ENCODE measurements around the gene IGF2. TPM values are rescaled to one million over a fixed set of nuclear protein-coding genes. Genes with fewer than 3 reads are reported as not detected.
A peak's percentile ranks its signal among the peaks of the same experiment; 100 is the strongest.

IGF2 gene
- total and polyA plus RNA-seq, 2 of the 8 experiments (the other 6 are each of a cell fraction or from before 2014, with no cell fraction given): 0.74 to 1.5 TPM

GRCh38 chr11:2157294-2158040 lies 18.3 kb upstream of the IGF2 start:
- CTCF ChIA-PET (ENCODE audit: partially characterized antibody): interaction anchor here (0.8 to 20.6 kb wide), 26 partner anchors 4 to 518 kb away, joined by 3 to 551 read pairs (median 10); partner anchors contain the start of genes INS, LSP1, MRPL23 and SYT8
- Histone ChIP-seq H2BK120ac (replicated peaks; ENCODE audit: low read depth, low read length) (no peak overlapping the region), H2BK12ac (ENCODE audit: low read depth, low read length) (no peak overlapping the region), H4K91ac (replicated peaks; ENCODE audit: insufficient read length, low read length) (no peak overlapping the region), H2BK20ac (ENCODE audit: low read length) (no peak overlapping the region), H3K23ac (ENCODE audit: insufficient read length) (no peak overlapping the region), H3K27ac (ENCODE audit: low read depth, low read length) (no peak overlapping the region), H3K4me3 (ENCODE audit: extremely low read depth in 1 of 4, insufficient read depth in 2 of 4, low read depth in 3 of 4, low read length in 4 of 4) (no peak overlapping the region), H3K4me1 (replicated peaks in 1 of 4; ENCODE audit: control insufficient read depth in 3 of 4, insufficient read depth in 4 of 4, low read length in 3 of 4) (peaks cover 0 to 2% (median 0%) of the 10 kb centered on the region in 4 experiments; a peak in 1 of 7 replicates), H2BK5ac (ENCODE audit: low read depth, low read length) (no peak overlapping the region), H3K56ac (replicated peaks; ENCODE audit: insufficient read length, low read depth, low read length) (no peak overlapping the region), H3K4ac (replicated peaks; ENCODE audit: insufficient read length, low read depth, low read length) (no peak overlapping the region), H3K14ac (ENCODE audit: insufficient read length) (no peak overlapping the region), H2AK5ac (ENCODE audit: low read depth, low read length) (no peak overlapping the region), H3K4me2 (ENCODE audit: insufficient read depth in 1 of 2, low read depth in 2 of 2, low read length in 2 of 2) (no peak overlapping the region), H3K79me2 (ENCODE audit: control insufficient read depth in 1 of 2, insufficient read depth in 2 of 2, low read length in 2 of 2) (no peaks in the 10 kb centered on the region), H2AFZ (ENCODE audit: low read length) (no peak overlapping the region), H4K5ac (ENCODE audit: insufficient read length, low read depth, low read length) (no peak overlapping the region), H3K79me1 (ENCODE audit: low read depth, low read length) (no peaks in the 10 kb centered on the region), H4K20me1 (replicated peaks in 1 of 2; ENCODE audit: control insufficient read depth in 1 of 2, insufficient read depth in 2 of 2, low read length in 2 of 2) (peaks cover 0 to 3% of the 10 kb centered on the region in 2 experiments), H4K8ac (ENCODE audit: extremely low read depth, insufficient read depth, low read length) (peak overlapping the region; percentile 57; the same call in 1 of the 2 replicates), H3K23me2 (ENCODE audit: low read depth, low read length) (no peaks in the 10 kb centered on the region), H3K27me3 (replicated peaks in 1 of 4; ENCODE audit: control insufficient read depth in 3 of 4, extremely low read depth in 1 of 4, insufficient read depth in 3 of 4, low read length in 3 of 4) (no peaks in the 10 kb centered on the region), H3K18ac (ENCODE audit: extremely low read depth, low read length) (no peak overlapping the region), H3K36me3 (ENCODE audit: control insufficient read depth in 2 of 4, insufficient read depth in 4 of 4, low read length in 3 of 4) (no peaks in the 10 kb centered on the region), H3K9me3 (ENCODE audit: insufficient read depth in 2 of 2, low read depth in 1 of 2, low read length in 1 of 2) (no peaks in the 10 kb centered on the region), H3K9ac (replicated peaks in 1 of 4; ENCODE audit: extremely low read depth in 1 of 4, low read depth in 3 of 4, low read length in 3 of 4) (no peak overlapping the region), H2BK15ac (ENCODE audit: low read length) (no peak overlapping the region)
- POLR2A ChIA-PET (ENCODE audit: partially characterized antibody): interaction anchor here (1.5 kb wide), 1 partner anchor 193 kb away, joined by 3 read pairs; no protein-coding TSS in a partner anchor
- TF ChIP-seq EZH2 (IDR thresholded peaks at IDR 0.05; ENCODE audit: low read depth, low read length, severe bottlenecking) (no peak), POLR2A (IDR thresholded peaks at IDR 0.05; ENCODE audit: control extremely low read depth in 1 of 2, low read depth in 2 of 2, low read length in 2 of 2) (no peak), CREB1 (IDR thresholded peaks at IDR 0.05) (no peak), SP1 (IDR thresholded peaks at IDR 0.05; ENCODE audit: low read depth, low read length) (no peak), CHD2 (IDR thresholded peaks at IDR 0.05; ENCODE audit: low read length) (no peak), HDAC2 (IDR thresholded peaks at IDR 0.05; ENCODE audit: borderline replicate concordance in 1 of 2, low read depth in 2 of 2, low read length in 2 of 2) (no peak), TBP (IDR thresholded peaks at IDR 0.05; ENCODE audit: low read depth, low read length) (no peak), CBX8 (IDR thresholded peaks at IDR 0.05; ENCODE audit: borderline replicate concordance, low read depth, low read length) (no peak), EP300 (IDR thresholded peaks at IDR 0.05; ENCODE audit: borderline replicate concordance in 1 of 2, low read depth in 2 of 2, low read length in 2 of 2) (no peak)
- no peak for FAIRE-seq
- no peak for DNase-seq (ENCODE audit: low read depth in 1 of 2, low spot score in 2 of 2)
- 69% methylated on average over 18 of the region's 18 CpGs; no CpG with 5 or more reads in 1 of the 2 experiments for WGBS, 2 experiments (ENCODE audit: extremely low coverage in 1 of 2, insufficient coverage in 1 of 2, insufficient read length in 1 of 2, insufficient replicate concordance in 2 of 2, low coverage in 1 of 2, low lambda C conversion rate in 2 of 2, missing lambda C conversion rate in 1 of 2)

Data from H1 (cell line).